Astrocyte (in vitro differentiated cells and primary cell): ENCODE measurements around the gene SMIM44.

Experiments used
- EZH2 ChIP-seq: IDR thresholded peaks from 2 replicates; pipeline ENCODE4 v1.6.1; 2012; ENCODE audit warnings: mild to moderate bottlenecking, low read length, inconsistent platforms; ENCODE audit not compliant: insufficient read depth
- TF ChIP-seq, protein P1 (sequence below): IDR thresholded peaks from 2 replicates; pipeline ENCODE4 v1.5.1; 2011; ENCODE audit warnings: low read depth, mild to moderate bottlenecking, inconsistent platforms, low read length, moderate library complexity; ENCODE audit not compliant: insufficient read depth

DNA sequence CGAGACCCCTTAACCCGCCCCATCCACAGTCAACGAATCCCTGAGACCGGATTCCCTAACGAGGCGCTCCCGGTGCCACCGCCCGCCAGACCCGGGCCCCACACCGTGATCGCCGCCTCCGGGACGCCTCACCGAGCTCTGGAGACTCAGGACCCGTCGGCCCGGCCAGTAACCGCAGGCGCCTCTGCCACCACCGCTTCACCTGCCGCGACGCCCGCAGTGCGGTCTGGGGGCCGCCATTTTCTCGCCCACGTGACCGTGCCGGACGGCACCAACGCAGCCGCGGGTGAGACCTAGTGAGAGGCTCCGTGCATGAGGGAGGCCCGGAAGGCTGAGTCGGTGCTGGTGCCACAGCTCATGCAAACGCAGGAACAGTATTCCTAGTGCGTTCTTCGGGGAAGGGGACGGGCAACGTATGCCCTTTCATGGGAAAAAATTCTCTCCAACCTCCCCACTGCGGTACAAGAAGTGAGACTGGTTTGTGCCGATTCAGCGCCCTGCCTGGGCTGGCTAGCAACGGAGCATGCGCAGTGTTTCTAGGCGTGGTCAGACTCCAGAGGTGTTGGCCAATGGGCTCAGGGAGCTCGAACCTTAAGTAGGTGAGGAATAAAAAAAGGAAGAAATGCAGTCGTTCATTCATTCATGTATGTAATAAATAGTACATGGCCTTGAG lies 17.3 kb upstream of the SMIM44 start, which contains the start of gene DOHH:
- TF ChIP-seq, protein P1, sequence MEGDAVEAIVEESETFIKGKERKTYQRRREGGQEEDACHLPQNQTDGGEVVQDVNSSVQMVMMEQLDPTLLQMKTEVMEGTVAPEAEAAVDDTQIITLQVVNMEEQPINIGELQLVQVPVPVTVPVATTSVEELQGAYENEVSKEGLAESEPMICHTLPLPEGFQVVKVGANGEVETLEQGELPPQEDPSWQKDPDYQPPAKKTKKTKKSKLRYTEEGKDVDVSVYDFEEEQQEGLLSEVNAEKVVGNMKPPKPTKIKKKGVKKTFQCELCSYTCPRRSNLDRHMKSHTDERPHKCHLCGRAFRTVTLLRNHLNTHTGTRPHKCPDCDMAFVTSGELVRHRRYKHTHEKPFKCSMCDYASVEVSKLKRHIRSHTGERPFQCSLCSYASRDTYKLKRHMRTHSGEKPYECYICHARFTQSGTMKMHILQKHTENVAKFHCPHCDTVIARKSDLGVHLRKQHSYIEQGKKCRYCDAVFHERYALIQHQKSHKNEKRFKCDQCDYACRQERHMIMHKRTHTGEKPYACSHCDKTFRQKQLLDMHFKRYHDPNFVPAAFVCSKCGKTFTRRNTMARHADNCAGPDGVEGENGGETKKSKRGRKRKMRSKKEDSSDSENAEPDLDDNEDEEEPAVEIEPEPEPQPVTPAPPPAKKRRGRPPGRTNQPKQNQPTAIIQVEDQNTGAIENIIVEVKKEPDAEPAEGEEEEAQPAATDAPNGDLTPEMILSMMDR: no peak
- no peak for TF ChIP-seq EZH2
